Stimulated activated CD4-positive, alpha-beta T cell treated with anti-CD3 and anti-CD28 coated beads, Interleukin-12 subunit alpha, Interleukin-12 subunit beta, amount 100 ng/mL, for 4 hours (primary cell): ENCODE measurements around the gene OSBPL3.

ENCODE experiments used
- DNase-seq: peaks from one replicate; pipeline ENCODE4 v3.0.0-alpha.2; 2020

The OSBPL3 gene

GRCh38 chr7:24980534-24981170, 674 bp upstream of the OSBPL3 start:
- peak; percentile 16 for DNase-seq

DNA sequence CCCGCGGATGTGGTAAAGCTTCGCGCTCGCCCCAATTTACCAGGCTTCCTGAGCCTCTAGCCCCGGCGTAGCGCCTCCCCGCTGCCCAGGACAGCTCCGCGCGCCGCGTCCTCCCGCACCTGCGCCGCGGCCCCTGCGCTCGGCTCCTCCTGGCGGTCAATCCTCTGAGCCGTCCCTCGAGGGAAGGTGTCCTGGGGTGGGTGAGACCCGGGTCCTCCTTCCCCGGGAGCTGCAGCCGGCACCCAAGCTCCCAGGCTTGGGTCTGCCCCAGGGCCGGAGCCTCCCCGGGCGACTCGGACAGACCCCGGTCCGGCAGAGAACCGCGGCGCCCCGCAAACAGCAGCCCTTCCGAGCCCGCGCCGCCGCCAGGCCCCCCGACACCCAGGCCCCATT, 512 bp downstream of the OSBPL3 start:
- DNase-seq, result peak; percentile 66

DNA sequence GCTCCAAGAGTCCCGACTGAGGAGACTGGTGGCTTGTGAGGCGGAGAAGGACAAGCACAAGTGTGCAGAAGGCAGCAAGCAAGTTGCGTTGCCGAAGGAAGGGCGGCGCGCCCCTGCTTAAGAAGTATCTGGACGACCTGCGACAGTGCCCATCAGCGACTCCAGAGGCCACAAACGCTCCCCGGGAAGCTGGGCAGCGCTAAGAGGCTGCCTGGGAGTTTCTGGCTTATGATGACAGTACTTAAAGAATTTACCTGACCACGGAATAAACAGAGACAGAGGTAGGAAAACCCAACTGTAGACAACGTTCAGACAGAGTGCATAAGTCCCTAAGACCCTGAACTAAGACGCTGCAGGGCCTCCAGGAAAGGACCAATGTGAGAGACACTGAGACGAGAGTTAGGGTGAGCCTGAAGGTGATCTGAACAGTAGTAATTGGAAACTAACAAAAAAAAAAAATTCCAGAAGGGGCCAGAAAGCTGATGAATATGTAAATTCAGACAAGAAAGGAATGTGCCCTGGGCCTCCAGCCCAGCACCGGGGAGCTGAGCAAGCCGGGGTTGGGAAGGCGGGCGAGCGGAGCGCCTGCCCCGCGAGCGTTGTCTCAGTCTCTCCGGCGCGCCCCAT, 1.0 kb downstream of the OSBPL3 start:
- peak; percentile 6 for DNase-seq

- DNase-seq, result no peak
These were observed 4.2 kb downstream of the OSBPL3 start for GRCh38 chr7:24975644-24976260.

GRCh38 chr7:24975172-24975571, 4.8 kb downstream of the OSBPL3 start:
- no peak for DNase-seq

GRCh38 chr7:24974026-24974832, 5.7 kb downstream of the OSBPL3 start:
- no peak for DNase-seq

DNA sequence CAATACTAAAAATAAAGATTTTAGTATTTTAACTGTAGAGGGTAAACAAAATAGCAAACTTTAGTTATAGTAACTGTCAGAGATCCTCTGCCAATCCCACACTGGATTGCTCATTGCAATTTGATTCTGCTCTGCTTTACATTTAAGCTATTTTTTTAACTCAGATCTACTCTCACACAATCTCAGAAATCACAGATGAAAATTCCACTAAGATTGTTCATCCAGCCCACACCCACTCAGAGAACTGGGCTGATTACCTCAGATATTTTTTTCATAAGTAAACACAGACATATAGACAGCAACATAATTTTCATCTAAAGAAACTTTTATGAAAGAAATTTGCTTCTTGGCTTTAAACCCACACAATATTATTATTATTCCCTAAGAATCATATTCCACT, 7.0 kb downstream of the OSBPL3 start:
- no peak for DNase-seq

GRCh38 chr7:24972166-24972477, 7.9 kb downstream of the OSBPL3 start:
- no peak for DNase-seq

- DNase-seq, result no peak
These were observed 8.4 kb downstream of the OSBPL3 start for GRCh38 chr7:24971333-24972165.

- DNase-seq, result no peak
These were observed 9.3 kb downstream of the OSBPL3 start for GRCh38 chr7:24970676-24971075.

DNA sequence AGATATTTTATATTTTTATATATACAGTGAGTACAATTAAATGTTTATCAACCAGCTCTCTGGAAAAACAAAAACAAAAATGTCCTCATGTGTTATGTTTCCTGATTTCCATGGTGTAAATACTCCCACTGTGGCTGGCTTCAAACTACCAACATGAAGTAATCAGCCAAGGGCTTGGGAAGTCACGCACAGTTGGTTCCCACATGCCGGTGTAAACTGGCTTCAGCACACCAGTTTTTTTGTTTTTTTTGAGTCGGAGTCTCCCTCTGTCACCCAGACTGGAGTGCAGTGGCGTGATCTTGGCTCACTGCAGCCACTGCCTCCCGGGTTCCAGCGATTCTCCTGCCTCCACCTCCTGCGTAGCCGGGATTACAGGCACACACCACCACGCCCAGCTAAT, 11.8 kb downstream of the OSBPL3 start:
- DNase-seq, result no peak

DNA sequence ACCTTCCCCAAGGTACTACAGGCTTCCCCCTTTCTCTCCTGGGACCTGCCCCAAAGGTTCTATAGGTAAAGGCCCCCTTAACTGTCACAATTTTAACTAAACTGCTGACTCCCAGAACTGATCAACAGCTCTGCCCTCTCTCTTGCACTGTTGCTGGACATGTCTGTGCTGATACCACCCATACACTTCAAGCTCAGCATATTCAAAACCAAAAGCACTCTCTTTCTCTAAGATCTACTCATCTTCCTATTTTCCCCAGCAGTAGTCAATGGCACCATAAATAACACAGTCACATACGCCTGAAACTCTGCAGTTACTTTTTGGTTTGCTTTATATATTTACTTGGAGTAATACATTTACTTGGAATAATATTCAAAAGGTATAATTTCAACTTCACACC, 12.3 kb downstream of the OSBPL3 start:
- no peak for DNase-seq

- no peak for DNase-seq
These were observed 13.2 kb downstream of the OSBPL3 start for GRCh38 chr7:24966802-24967201.

DNA sequence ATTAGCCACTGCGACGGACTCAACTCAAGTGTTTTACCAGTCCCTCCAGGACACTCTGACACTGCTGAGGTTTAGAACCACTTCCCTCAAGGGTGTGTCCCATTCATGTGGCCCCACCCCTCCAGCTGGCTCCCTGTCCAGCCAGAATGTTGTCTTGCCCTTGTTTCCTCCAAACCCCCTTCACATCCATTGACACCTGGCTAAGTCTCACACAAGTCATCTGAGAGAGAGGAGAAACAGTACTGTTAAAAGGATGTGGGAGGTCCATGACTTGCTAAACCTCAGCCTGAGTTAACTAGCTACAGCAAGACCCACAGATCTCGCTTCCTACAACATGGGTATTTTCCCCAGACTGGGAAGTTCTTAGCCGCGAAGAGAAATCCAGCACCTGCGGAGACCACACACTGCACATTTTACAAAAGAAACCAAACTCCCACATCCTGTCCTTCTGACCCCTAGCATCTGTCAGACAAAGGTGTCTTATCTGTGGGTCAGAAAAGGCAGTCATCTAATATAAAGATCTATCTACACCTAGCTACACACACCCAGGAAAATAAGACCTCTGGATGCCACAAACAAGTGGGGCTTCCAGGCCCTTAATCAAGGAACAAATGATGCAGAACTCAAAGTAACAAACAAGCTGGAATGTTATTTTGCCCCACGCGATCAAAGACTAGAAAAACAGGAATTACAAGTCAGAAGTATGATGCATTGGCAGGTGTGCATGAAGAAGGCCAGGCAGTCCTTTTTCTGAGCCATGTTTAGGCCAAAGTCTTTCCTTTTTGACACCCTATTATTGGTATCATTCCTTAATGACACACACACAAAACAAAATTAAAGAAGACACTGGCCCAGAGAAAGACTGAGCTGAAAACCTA, 13.9 kb downstream of the OSBPL3 start:
- DNase-seq, result no peak

- DNase-seq, result no peak
These were observed 15.8 kb downstream of the OSBPL3 start for GRCh38 chr7:24964191-24964590.

DNA sequence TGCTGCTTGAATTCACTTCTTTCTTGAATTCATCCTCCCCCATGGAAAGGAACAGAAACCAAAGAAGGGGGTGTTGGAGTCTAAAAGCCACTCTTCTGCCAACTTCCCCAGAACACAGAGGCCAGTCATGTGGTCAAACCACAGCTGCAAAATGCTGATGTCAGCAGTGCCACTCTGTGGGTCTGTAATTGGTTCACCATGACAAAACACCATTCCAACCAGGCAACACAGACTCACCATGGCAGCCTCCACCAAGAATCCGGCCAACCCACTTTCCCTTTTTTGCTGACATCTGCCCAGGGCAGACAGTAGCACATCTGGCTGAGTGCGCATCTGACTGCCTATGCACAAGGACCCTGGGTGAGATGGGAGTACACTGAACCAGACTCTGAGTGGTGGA, 16.8 kb downstream of the OSBPL3 start:
- no peak for DNase-seq

GRCh38 chr7:24962418-24962962, 17.5 kb downstream of the OSBPL3 start:
- DNase-seq, result no peak

- DNase-seq, result no peak
These were observed 20.1 kb downstream of the OSBPL3 start for GRCh38 chr7:24959735-24960485.

- no peak for DNase-seq
These were observed 21.6 kb downstream of the OSBPL3 start for GRCh38 chr7:24958399-24958798.

- no peak for DNase-seq
These were observed 24.0 kb downstream of the OSBPL3 start for GRCh38 chr7:24956021-24956420.

- no peak for DNase-seq
These were observed 24.7 kb downstream of the OSBPL3 start for GRCh38 chr7:24955313-24955712.
